GM18858 (cell line): ENCODE data around the gene GALC.

Source experiments
- ATAC-seq: cut with Tn5 transposase; IDR thresholded peaks from one replicate; pipeline ENCODE4 v1.9.1; 2021; ENCODE audit not compliant: unreplicated experiment

Gene GALC

GRCh38 chr14:87960013-87960787, 32.8 kb downstream of the GALC start:
- ATAC-seq, result no peak

GRCh38 chr14:87955501-87955900, 37.5 kb downstream of the GALC start:
- ATAC-seq, result no peak

- ATAC-seq, result peak; percentile 77
These were observed 40.5 kb downstream of the GALC start for GRCh38 chr14:87952307-87953094.

- no peak for ATAC-seq
These were observed 47.9 kb downstream of the GALC start for GRCh38 chr14:87944987-87945604.

- ATAC-seq, result no peak
These were observed 52.1 kb downstream of the GALC start for GRCh38 chr14:87940894-87941293.

GRCh38 chr14:87940382-87940781, 52.6 kb downstream of the GALC start:
- ATAC-seq, result peak; percentile 99

- no peak for ATAC-seq
These were observed 57.1 kb downstream of the GALC start for GRCh38 chr14:87935886-87936285.

GRCh38 chr14:87935081-87935828, 57.7 kb downstream of the GALC start:
- no peak for ATAC-seq

GRCh38 chr14:87934185-87934584, 58.8 kb downstream of the GALC start:
- ATAC-seq, result no peak

- ATAC-seq, result no peak
These were observed 76.1 kb downstream of the GALC start for GRCh38 chr14:87916886-87917275.

GRCh38 chr14:87916103-87916885, 76.7 kb downstream of the GALC start:
- no peak for ATAC-seq

GRCh38 chr14:87908550-87908949, 84.4 kb downstream of the GALC start:
- no peak for ATAC-seq

GRCh38 chr14:87901652-87902051, 91.3 kb downstream of the GALC start:
- no peak for ATAC-seq

GRCh38 chr14:87901236-87901635, 91.7 kb downstream of the GALC start:
- ATAC-seq, result no peak

- ATAC-seq, result no peak
These were observed 93.8 kb downstream of the GALC start for GRCh38 chr14:87899228-87899627.

- ATAC-seq, result no peak
These were observed 94.7 kb downstream of the GALC start for GRCh38 chr14:87898301-87898700.

- ATAC-seq, result peak; percentile 70
These were observed 96.3 kb downstream of the GALC start for GRCh38 chr14:87896393-87897380.

- ATAC-seq, result no peak
These were observed 98.1 kb downstream of the GALC start for GRCh38 chr14:87894920-87895319.

GRCh38 chr14:87892763-87893162, 100.2 kb downstream of the GALC start:
- no peak for ATAC-seq
